Activated naive CD8-positive, alpha-beta T cell treated with anti-CD3 and anti-CD28 coated beads, Interleukin-2, amount 10 ng/mL, durations not matched to agents 7 days and 5 days (primary cell): ENCODE data around the gene ERVW-1. TPM values are rescaled to one million over a fixed set of nuclear protein-coding genes. Genes with fewer than 3 reads are reported as not detected.
A peak's percentile ranks its signal among the peaks of the same experiment; 100 is the strongest.

ENCODE experiments used
- ATAC-seq: fragments of 150-1000 bp; cut with Tn5 transposase; one replicate; pipeline ENCODE4 v1.10.0; 2021; ENCODE audit warnings: low read depth, moderate library complexity
- POLR2A ChIA-PET: fragments of 350-600 bp; sonication (Branson Sonifier 250); formaldehyde crosslinking; loops from one replicate; lab custom pipeline; 2021; ENCODE audit warnings: antibody characterized with exemption; lab: Charles Lee
- DNase-seq: peaks from one replicate; pipeline ENCODE4 v3.0.0; 2021
- H3K27ac Mint-ChIP-seq: one replicate; pipeline ENCODE4 v1.8.0; 2022; ENCODE audit warnings: mild to moderate bottlenecking, mixed read lengths
- H3K27me3 Mint-ChIP-seq: one replicate; pipeline ENCODE4 v1.8.0; 2022; ENCODE audit warnings: mild to moderate bottlenecking, moderate library complexity, mixed read lengths
- H3K36me3 Mint-ChIP-seq: one replicate; pipeline ENCODE4 v1.8.0; 2021; ENCODE audit warnings: mild to moderate bottlenecking, mixed read lengths
- H3K4me1 Mint-ChIP-seq: one replicate; pipeline ENCODE4 v1.8.0; 2021; ENCODE audit warnings: mixed read lengths
- H3K4me3 Mint-ChIP-seq: one replicate; pipeline ENCODE4 v1.8.0; 2022; ENCODE audit warnings: mild to moderate bottlenecking, moderate library complexity, mixed read lengths
- H3K9me3 Mint-ChIP-seq: one replicate; pipeline ENCODE4 v1.8.0; 2021; ENCODE audit warnings: mixed read lengths
- total RNA-seq, 2 experiments: library from RNA; stranded (reverse); gene quantifications; one replicate each; pipeline ENCODE4 v1.2.3, GENCODE V29; 2021

ERVW-1 gene
- total RNA-seq, 2 experiments from 2014 or later, result not detected

DNA sequence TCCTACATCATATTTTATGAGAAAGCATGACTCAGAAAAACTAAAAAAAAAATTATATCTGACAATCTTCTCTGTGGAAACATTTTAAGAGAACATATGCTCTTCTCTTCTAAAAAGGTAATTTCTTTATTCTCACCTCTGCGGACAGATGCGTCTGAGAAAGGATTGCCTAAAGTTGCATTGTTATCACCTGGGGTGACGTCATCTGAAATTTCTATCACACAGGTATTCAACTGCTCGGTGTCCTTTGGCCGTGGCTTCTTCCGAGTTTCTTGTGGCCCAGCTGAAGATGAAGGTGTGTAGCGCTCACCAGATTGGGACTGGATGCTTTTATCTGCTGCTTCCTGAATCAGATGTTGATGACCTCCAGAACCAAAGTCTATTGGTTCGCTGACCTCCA, 44.7 kb downstream of the ERVW-1 start:
- DNase-seq (no peak), ATAC-seq (no peak)
- H3K27ac Mint-ChIP-seq, result no peak overlapping the region
- peaks cover 5% of the 10 kb centered on the region for H3K4me1 Mint-ChIP-seq
- POLR2A ChIA-PET, result no interaction called here
- H3K36me3 Mint-ChIP-seq, result no peaks in the 10 kb centered on the region
- H3K27me3 Mint-ChIP-seq, result peaks cover 10% of the 10 kb centered on the region
- H3K4me3 Mint-ChIP-seq, result no peak overlapping the region
- H3K9me3 Mint-ChIP-seq, result no peaks in the 10 kb centered on the region

DNA sequence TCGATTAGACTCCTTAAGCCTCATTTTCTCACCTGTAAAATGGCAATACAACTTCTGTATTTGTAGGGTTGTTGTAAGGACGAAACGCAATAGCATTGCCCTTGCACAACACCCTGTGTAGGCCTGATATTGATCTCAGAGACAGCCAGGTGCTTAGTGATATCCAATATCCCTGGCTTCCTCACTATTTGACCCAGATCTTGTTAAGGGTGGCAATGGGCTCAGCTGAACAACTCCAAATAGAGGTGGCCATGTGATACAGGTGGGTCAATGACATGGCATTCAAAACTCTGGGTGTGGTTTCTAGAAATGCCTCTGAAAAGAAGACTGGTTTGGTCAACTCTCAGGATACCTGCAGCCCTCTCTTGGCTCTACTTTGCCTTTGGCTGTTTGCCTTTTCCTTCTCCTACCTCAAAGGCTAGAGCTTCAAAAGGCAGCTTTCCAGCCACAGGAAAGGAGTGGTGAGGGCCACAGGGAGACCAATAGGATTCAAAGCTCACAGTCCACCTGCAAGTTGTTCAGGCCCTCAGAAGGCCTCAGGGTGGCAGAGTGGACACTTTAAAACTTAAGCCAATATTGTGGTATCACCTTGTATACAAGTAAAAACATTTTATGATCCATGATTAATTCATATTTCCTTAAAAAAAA, 45.3 kb downstream of the ERVW-1 start:
- peaks cover 5% of the 10 kb centered on the region for H3K4me1 Mint-ChIP-seq
- no peak for DNase-seq
- peaks cover 10% of the 10 kb centered on the region for H3K27me3 Mint-ChIP-seq
- H3K36me3 Mint-ChIP-seq, result no peaks in the 10 kb centered on the region
- ATAC-seq, result no peak
- no peak overlapping the region for H3K4me3 Mint-ChIP-seq
- no peaks in the 10 kb centered on the region for H3K9me3 Mint-ChIP-seq
- H3K27ac Mint-ChIP-seq, result no peak overlapping the region
- POLR2A ChIA-PET, result no interaction called here

DNA sequence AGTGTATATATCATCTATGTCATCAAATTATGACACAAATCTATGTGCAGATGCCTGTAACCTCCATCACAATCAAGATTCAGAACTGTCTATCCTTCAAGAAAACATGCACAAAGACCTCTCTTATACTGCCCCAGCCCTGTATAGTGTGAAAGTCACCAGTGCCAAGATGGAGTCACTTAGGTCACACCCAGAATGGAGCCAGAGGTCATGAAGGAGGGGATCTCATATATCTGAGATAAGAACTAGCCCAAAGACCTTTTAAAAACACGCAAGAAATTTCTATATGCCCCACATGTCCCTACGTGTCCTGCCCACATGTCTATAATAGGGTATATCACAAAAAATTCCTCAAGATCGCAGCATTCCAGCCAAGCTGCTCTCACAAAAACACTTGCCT, 50.6 kb downstream of the ERVW-1 start:
- H3K4me1 Mint-ChIP-seq, result peaks cover 16% of the 10 kb centered on the region
- H3K27me3 Mint-ChIP-seq, result peaks cover 24% of the 10 kb centered on the region
- no peak for DNase-seq
- no peaks in the 10 kb centered on the region for H3K9me3 Mint-ChIP-seq
- H3K27ac Mint-ChIP-seq, result no peak overlapping the region
- H3K36me3 Mint-ChIP-seq, result no peaks in the 10 kb centered on the region
- ATAC-seq, result no peak
- H3K4me3 Mint-ChIP-seq, result no peak overlapping the region
- POLR2A ChIA-PET, result no interaction called here

DNA sequence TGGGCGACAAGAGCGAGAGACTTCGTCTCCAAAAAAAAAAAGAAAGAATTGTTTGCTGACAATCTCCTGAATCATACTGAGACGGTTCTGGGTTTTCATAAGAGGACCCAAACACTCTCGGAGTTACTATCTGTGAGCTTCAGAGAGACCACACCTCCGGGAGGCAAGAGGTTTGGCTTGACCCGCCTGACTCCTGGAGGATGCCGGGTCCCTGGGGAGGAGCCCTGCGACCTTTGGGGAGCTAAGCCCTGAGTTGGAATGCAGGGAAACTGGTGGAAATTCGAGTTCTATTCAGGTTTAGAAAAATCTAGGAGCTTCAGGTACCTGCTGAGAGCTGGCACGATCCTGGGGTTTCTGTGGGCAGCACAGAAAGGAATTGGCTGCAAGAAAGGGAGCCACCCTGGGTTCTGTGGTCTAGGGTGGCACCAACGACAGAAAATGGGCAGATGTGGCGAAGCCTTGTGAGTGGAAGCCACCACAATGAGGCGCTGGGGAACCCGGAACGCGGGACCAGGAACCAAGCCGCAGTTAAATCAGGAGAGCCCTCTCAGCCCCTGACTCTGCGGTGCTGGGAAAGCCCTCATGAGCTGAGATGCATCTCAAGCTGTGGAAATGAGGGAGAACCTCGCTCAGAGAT, 52.3 kb downstream of the ERVW-1 start:
- peak overlapping the region; percentile 80 for H3K4me3 Mint-ChIP-seq
- POLR2A ChIA-PET, result interaction anchor here (0.6 to 1.0 kb wide), 3 partner anchors 18 to 23 kb away, joined by 3 read pairs; no protein-coding TSS in a partner anchor
- no peaks in the 10 kb centered on the region for H3K36me3 Mint-ChIP-seq
- H3K4me1 Mint-ChIP-seq, result peaks cover 16% of the 10 kb centered on the region
- no peak overlapping the region for H3K27ac Mint-ChIP-seq
- ATAC-seq, result no peak
- no peaks in the 10 kb centered on the region for H3K9me3 Mint-ChIP-seq
- no peak for DNase-seq
- peaks cover 24% of the 10 kb centered on the region for H3K27me3 Mint-ChIP-seq

GRCh38 chr7:92423710-92424131, 54.0 kb downstream of the ERVW-1 start:
- Mint-ChIP-seq H3K4me1 (peaks cover 12% of the 10 kb centered on the region), H3K4me3 (peak overlapping the region; percentile 60), H3K27ac (peak overlapping the region; percentile 41), H3K27me3 (peaks cover 19% of the 10 kb centered on the region), H3K36me3 (no peaks in the 10 kb centered on the region), H3K9me3 (no peaks in the 10 kb centered on the region)
- POLR2A ChIA-PET, result interaction anchor here (2.0 kb wide), 1 partner anchor 24 kb away, joined by 20 read pairs; the partner anchor contains the start of gene GATAD1
- DNase-seq (no peak), ATAC-seq (no peak)

DNA sequence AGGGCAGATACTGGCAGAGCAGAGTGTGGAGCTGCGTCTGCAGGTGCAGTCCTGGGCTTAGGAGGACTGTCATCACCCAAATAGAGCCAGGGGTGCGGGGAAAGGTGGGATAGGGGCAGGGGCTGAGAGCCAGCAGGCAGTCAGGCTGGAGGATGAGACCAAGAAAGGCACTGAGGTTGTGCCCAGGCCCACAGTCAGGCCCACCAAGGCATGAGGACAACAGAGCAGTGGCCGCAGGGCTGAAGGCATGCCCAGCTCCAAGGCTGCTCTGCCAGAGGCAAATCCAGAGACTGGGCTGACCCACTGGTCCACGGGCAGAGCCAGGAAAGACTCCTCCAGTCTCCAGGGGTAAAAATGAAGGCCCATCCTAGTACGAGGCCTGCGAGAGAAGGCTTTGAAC, 54.8 kb downstream of the ERVW-1 start:
- Mint-ChIP-seq H3K36me3 (no peaks in the 10 kb centered on the region), H3K27ac (no peak overlapping the region), H3K4me1 (peaks cover 12% of the 10 kb centered on the region), H3K27me3 (peaks cover 16% of the 10 kb centered on the region), H3K9me3 (no peaks in the 10 kb centered on the region), H3K4me3 (no peak overlapping the region)
- DNase-seq, result no peak
- no peak for ATAC-seq
- POLR2A ChIA-PET, result interaction anchor here (2.0 kb wide), 1 partner anchor 25 kb away, joined by 20 read pairs; the partner anchor contains the start of gene GATAD1

DNA sequence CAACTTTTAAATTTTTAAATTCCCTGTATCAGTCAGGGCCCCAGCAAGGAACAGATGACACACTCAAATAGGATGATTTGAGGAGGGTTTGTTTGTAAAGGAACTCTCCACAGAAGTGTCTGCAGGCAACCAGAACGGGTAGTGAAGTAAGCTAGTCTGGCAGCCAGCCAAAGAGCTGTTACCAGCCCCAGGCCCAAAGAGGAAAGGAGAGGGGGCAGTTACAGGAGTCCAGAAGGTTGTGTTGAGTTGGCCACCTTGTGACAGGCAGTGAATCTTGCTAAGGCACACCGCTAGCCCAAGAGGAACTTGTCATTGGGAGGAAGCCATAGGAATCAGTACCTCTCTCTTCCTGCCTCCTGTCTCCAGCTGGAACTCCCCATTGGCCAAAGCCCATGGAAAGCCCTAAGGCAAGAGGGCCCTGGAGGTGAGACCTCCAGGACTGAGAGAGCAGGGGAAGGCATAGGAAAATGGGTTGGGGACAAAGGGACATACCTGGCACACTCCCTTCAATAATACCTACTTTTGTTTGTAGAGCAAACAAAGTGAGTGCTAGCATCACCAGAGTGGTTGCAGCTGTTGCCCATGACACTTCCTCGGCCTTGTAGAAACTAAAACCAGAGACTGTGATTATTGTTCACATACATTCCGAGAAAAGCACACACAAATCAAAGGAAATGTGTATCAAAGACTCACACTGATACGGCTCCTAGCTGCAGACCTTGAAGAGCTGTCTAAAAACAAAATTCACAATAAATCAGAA, 55.9 kb downstream of the ERVW-1 start:
- ATAC-seq (no peak), DNase-seq (no peak)
- Mint-ChIP-seq H3K4me3 (no peak overlapping the region), H3K27ac (no peak overlapping the region), H3K9me3 (no peaks in the 10 kb centered on the region), H3K4me1 (peaks cover 12% of the 10 kb centered on the region), H3K27me3 (peaks cover 16% of the 10 kb centered on the region), H3K36me3 (no peaks in the 10 kb centered on the region)
- POLR2A ChIA-PET, result no interaction called here

Other genes starting within 250 kb of the ERVW-1 start
- 10 to 100 TPM; 46.4 to 54.2 TPM for gene KRIT1, start 232.0 kb downstream of the ERVW-1 start, total RNA-seq
- gene ANKIB1, start 232.0 kb downstream of the ERVW-1 start, total RNA-seq, result 10 to 100 TPM; 75.5 to 77.6 TPM
- gene GATAD1, start 30.5 kb downstream of the ERVW-1 start, total RNA-seq, result 10 to 100 TPM; 24.9 to 28.0 TPM
- 10 to 100 TPM; 23.5 to 24.4 TPM for gene PEX1, start 50.6 kb upstream of the ERVW-1 start, total RNA-seq
- gene RBM48, start 50.8 kb upstream of the ERVW-1 start, total RNA-seq, result 10 to 100 TPM; 22.6 to 24.2 TPM
- gene FAM133B, start 112.4 kb upstream of the ERVW-1 start, total RNA-seq, result 10 to 100 TPM; 32.3 to 33.3 TPM